Measurements from ENCODE around the gene PTGER1. TPM values are rescaled to one million over a fixed set of nuclear protein-coding genes. Genes with fewer than 3 reads are reported as not detected.
A peak's percentile ranks its signal among the peaks of the same experiment; 100 is the strongest.

Gene PTGER1
- total and polyA plus RNA-seq, 2 of the 13 experiments (the other 11 are each of a cell fraction or from before 2014, with no cell fraction given): 0.13 TPM; not detected in 1

GRCh38 chr19:14432791-14433553 is 42.2 kb downstream of the PTGER1 start, which contains the start of gene PKN1 (continued):
- TF ChIP-seq, protein P1, sequence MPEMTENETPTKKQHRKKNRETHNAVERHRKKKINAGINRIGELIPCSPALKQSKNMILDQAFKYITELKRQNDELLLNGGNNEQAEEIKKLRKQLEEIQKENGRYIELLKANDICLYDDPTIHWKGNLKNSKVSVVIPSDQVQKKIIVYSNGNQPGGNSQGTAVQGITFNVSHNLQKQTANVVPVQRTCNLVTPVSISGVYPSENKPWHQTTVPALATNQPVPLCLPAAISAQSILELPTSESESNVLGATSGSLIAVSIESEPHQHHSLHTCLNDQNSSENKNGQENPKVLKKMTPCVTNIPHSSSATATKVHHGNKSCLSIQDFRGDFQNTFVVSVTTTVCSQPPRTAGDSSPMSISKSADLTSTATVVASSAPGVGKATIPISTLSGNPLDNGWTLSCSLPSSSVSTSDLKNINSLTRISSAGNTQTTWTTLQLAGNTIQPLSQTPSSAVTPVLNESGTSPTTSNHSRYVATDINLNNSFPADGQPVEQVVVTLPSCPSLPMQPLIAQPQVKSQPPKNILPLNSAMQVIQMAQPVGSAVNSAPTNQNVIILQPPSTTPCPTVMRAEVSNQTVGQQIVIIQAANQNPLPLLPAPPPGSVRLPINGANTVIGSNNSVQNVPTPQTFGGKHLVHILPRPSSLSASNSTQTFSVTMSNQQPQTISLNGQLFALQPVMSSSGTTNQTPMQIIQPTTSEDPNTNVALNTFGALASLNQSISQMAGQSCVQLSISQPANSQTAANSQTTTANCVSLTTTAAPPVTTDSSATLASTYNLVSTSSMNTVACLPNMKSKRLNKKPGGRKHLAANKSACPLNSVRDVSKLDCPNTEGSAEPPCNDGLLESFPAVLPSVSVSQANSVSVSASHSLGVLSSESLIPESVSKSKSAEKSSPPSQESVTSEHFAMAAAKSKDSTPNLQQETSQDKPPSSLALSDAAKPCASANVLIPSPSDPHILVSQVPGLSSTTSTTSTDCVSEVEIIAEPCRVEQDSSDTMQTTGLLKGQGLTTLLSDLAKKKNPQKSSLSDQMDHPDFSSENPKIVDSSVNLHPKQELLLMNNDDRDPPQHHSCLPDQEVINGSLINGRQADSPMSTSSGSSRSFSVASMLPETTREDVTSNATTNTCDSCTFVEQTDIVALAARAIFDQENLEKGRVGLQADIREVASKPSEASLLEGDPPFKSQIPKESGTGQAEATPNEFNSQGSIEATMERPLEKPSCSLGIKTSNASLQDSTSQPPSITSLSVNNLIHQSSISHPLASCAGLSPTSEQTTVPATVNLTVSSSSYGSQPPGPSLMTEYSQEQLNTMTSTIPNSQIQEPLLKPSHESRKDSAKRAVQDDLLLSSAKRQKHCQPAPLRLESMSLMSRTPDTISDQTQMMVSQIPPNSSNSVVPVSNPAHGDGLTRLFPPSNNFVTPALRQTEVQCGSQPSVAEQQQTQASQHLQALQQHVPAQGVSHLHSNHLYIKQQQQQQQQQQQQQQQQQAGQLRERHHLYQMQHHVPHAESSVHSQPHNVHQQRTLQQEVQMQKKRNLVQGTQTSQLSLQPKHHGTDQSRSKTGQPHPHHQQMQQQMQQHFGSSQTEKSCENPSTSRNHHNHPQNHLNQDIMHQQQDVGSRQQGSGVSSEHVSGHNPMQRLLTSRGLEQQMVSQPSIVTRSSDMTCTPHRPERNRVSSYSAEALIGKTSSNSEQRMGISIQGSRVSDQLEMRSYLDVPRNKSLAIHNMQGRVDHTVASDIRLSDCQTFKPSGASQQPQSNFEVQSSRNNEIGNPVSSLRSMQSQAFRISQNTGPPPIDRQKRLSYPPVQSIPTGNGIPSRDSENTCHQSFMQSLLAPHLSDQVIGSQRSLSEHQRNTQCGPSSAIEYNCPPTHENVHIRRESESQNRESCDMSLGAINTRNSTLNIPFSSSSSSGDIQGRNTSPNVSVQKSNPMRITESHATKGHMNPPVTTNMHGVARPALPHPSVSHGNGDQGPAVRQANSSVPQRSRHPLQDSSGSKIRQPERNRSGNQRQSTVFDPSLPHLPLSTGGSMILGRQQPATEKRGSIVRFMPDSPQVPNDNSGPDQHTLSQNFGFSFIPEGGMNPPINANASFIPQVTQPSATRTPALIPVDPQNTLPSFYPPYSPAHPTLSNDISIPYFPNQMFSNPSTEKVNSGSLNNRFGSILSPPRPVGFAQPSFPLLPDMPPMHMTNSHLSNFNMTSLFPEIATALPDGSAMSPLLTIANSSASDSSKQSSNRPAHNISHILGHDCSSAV (CRISPR knock-in tag; IDR thresholded peaks at IDR 0.05; ENCODE audit: borderline replicate concordance): no peak
- TF ChIP-seq PHF8 (CRISPR knock-in tag; IDR thresholded peaks at IDR 0.05) (peak; percentile 72), ZNF790 (CRISPR knock-in tag; IDR thresholded peaks at IDR 0.05; ENCODE audit: borderline replicate concordance) (no peak), KDM1A (CRISPR knock-in tag; IDR thresholded peaks at IDR 0.05) (peak; percentile 82), ZBTB33 (CRISPR knock-in tag; IDR thresholded peaks at IDR 0.05) (peak; percentile 89), SP5 (CRISPR knock-in tag; IDR thresholded peaks at IDR 0.05; ENCODE audit: borderline replicate concordance, low read depth) (no peak), MED1 (CRISPR knock-in tag; IDR thresholded peaks at IDR 0.05) (0 out of 2 replicates have a peak, but pooled peaks have one; percentile 21), ATAD3A (CRISPR knock-in tag; IDR thresholded peaks at IDR 0.05) (no peak), POLR2AphosphoS5 (IDR thresholded peaks at IDR 0.05; ENCODE audit: low read depth, low read length) (peak; percentile 33; the same call in 1 of the 2 replicates), ZNF556 (CRISPR knock-in tag; IDR thresholded peaks at IDR 0.05; ENCODE audit: borderline replicate concordance) (no peak), SNAI1 (CRISPR knock-in tag; IDR thresholded peaks at IDR 0.05; ENCODE audit: borderline replicate concordance) (no peak), ZBTB34 (CRISPR knock-in tag; IDR thresholded peaks at IDR 0.05) (no peak), ZNF232 (CRISPR knock-in tag; IDR thresholded peaks at IDR 0.05; ENCODE audit: borderline replicate concordance) (no peak), HNRNPUL1 (IDR thresholded peaks at IDR 0.05; ENCODE audit: low read depth, low read length) (no peak), ESRRA (CRISPR knock-in tag; IDR thresholded peaks at IDR 0.05; ENCODE audit: low read depth) (no peak), YEATS4 (CRISPR knock-in tag; IDR thresholded peaks at IDR 0.05; ENCODE audit: borderline replicate concordance) (peak; percentile 35; the same call in 1 of the 2 replicates)
- TF ChIP-seq, protein P2, sequence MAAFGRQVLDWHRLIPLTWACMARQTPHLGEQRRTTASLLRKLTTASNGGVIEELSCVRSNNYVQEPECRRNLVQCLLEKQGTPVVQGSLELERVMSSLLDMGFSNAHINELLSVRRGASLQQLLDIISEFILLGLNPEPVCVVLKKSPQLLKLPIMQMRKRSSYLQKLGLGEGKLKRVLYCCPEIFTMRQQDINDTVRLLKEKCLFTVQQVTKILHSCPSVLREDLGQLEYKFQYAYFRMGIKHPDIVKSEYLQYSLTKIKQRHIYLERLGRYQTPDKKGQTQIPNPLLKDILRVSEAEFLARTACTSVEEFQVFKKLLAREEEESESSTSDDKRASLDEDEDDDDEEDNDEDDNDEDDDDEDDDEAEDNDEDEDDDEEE (CRISPR knock-in tag; IDR thresholded peaks at IDR 0.05): no peak
